CD4-positive, alpha-beta T cell (primary cell): ENCODE results near the gene KRTAP5-2. TPM values are rescaled to one million over a fixed set of nuclear protein-coding genes. Genes with fewer than 3 reads are reported as not detected.

Experiments
- ATAC-seq: fragments of 200-7000 bp; cut with Tn5 transposase; one replicate; pipeline ENCODE4 v1.10.0; 2022; ENCODE audit warnings: mild to moderate bottlenecking; ENCODE audit not compliant: poor library complexity
- CTCF ChIA-PET: fragments of 350-600 bp; sonication (Branson Sonifier 250); formaldehyde crosslinking; loops from one replicate; lab custom pipeline; 2021; ENCODE audit warnings: antibody characterized with exemption, inconsistent platforms; lab: Charles Lee
- POLR2A ChIA-PET: fragments of 350-600 bp; sonication (Branson Sonifier 250); formaldehyde crosslinking; loops from one replicate; lab custom pipeline; 2021; ENCODE audit warnings: antibody characterized with exemption, inconsistent platforms; lab: Charles Lee
- DNase-seq, 14 experiments: peaks; one replicate each; pipeline ENCODE4 v3.0.0-alpha.2; 2013 to 2020; ENCODE audit warnings: mixed read lengths in 2 of 14
- H3K27ac ChIP-seq, 2 donors: one replicate each; pipeline versions ENCODE4 v1.5.1 to v1.7.0; 2013; ENCODE audit warnings: low read length in 2 of 2, low read depth in 1 of 2, mild to moderate bottlenecking in 1 of 2
- H3K27me3 ChIP-seq, 2 experiments: 1 replicate in 1 of 2; 2 replicates in 1 of 2; pipeline versions ENCODE4 v1.6.1 to v1.7.0; 2013; ENCODE audit warnings: low read length in 2 of 2, control low read depth in 1 of 2, mild to moderate bottlenecking in 1 of 2, moderate library complexity in 1 of 2; ENCODE audit not compliant: insufficient read depth in 2 of 2, control insufficient read depth in 1 of 2
- H3K36me3 ChIP-seq: one replicate; pipeline ENCODE4 v1.6.1; 2013; ENCODE audit warnings: low read length, control low read depth; ENCODE audit not compliant: insufficient read depth
- H3K4me1 ChIP-seq: one replicate; pipeline ENCODE4 v1.6.1; 2013; ENCODE audit warnings: low read length, control low read depth; ENCODE audit not compliant: insufficient read depth
- H3K4me3 ChIP-seq: one replicate; pipeline ENCODE4 v1.5.1; 2013; ENCODE audit warnings: mild to moderate bottlenecking, low read length, moderate library complexity
- H3K9me3 ChIP-seq, 2 experiments: 1 replicate in 1 of 2; 2 replicates in 1 of 2; pipeline versions ENCODE4 v1.6.1 to v1.7.0; 2013; ENCODE audit warnings: low read length in 2 of 2, mild to moderate bottlenecking in 2 of 2, control low read depth in 1 of 2, moderate library complexity in 1 of 2; ENCODE audit not compliant: control insufficient read depth in 1 of 2, insufficient read depth in 1 of 2
- H3K27ac Mint-ChIP-seq: one replicate; pipeline ENCODE4 v1.8.0; 2020; ENCODE audit warnings: mixed read lengths
- H3K27me3 Mint-ChIP-seq: one replicate; pipeline ENCODE4 v1.8.0; 2021; ENCODE audit warnings: mixed read lengths
- H3K36me3 Mint-ChIP-seq: one replicate; pipeline ENCODE4 v1.8.0; 2021; ENCODE audit warnings: low read depth, mixed read lengths
- H3K4me1 Mint-ChIP-seq: one replicate; pipeline ENCODE4 v1.8.0; 2021; ENCODE audit warnings: low read depth, mixed read lengths
- H3K4me3 Mint-ChIP-seq: one replicate; pipeline ENCODE4 v1.8.0; 2020; ENCODE audit warnings: mild to moderate bottlenecking, mixed read lengths
- H3K9me3 Mint-ChIP-seq: one replicate; pipeline ENCODE4 v1.8.0; 2020; ENCODE audit warnings: mixed read lengths
- CTCF ChIP-seq: fragments of 200-600 bp; IDR thresholded peaks from one replicate; pipeline ENCODE4 v1.8.0; 2022; ENCODE audit warnings: antibody characterized with exemption, mild to moderate bottlenecking
- intact Hi-C, 2 experiments: fragments of 100-400 bp; cut with DNase I in 1 of 2; cut with micrococcal nuclease in 1 of 2; formaldehyde crosslinking; loops; one replicate each; pipeline versions ENCODE4 v1.15.1 to v1.9.0; 2023 to 2025; cut with DNase I, micrococcal nuclease
- total RNA-seq, 174 experiments: library from RNA in 2 of 174; stranded (reverse) in 2 of 174; gene quantifications; one replicate each; pipeline ENCODE4 v1.2.3 and lab custom pipeline; 2021 to 2026

Gene KRTAP5-2
- total RNA-seq, 2 experiments from 2014 or later = not detected

- CTCF ChIA-PET = interaction anchor here (1.6 kb wide), 1 partner anchor 11 kb away, joined by 4 read pairs; no protein-coding TSS in a partner anchor
- TF ChIP-seq CTCF = no peak
- intact Hi-C loops = no loop called here
- no peaks in the 10 kb centered on the region for H3K9me3 ChIP-seq
- Mint-ChIP-seq H3K4me1 (peaks cover 15% of the 10 kb centered on the region), H3K27ac (peak overlapping the region; percentile 56), H3K27me3 (no peaks in the 10 kb centered on the region), H3K4me3 (peak overlapping the region; percentile 42), H3K9me3 (no peaks in the 10 kb centered on the region), H3K36me3 (no peaks in the 10 kb centered on the region)
- DNase-seq (peak in 2 of 14 experiments; percentile 12 to 29), ATAC-seq (no peak)
- no peak overlapping the region for H3K4me3 ChIP-seq
- H3K27me3 ChIP-seq = no peaks in the 10 kb centered on the region
- peaks cover 28% of the 10 kb centered on the region for H3K4me1 ChIP-seq
- H3K27ac ChIP-seq = no peak overlapping the region
- POLR2A ChIA-PET = no interaction called here
- no peaks in the 10 kb centered on the region for H3K36me3 ChIP-seq
Observed at GRCh38 chr11:1567721-1568100, 30.4 kb downstream of the KRTAP5-2 start.

GRCh38 chr11:1567052-1567720 is 30.9 kb downstream of the KRTAP5-2 start:
- H3K9me3 Mint-ChIP-seq = no peaks in the 10 kb centered on the region
- intact Hi-C loops = no loop called here
- peak in 3 of 14 experiments; percentile 5 to 26 (median 24) for DNase-seq
- peak overlapping the region; percentile 28 for H3K27ac Mint-ChIP-seq
- Histone ChIP-seq H3K27ac (no peak overlapping the region), H3K4me1 (peaks cover 28% of the 10 kb centered on the region), H3K4me3 (no peak overlapping the region), H3K9me3 (no peaks in the 10 kb centered on the region), H3K27me3 (no peaks in the 10 kb centered on the region), H3K36me3 (no peaks in the 10 kb centered on the region)
- H3K4me1 Mint-ChIP-seq = peaks cover 15% of the 10 kb centered on the region
- no peak for ATAC-seq
- no peaks in the 10 kb centered on the region for H3K27me3 Mint-ChIP-seq
- ChIA-PET CTCF (interaction anchor here (1.6 kb wide), 1 partner anchor 11 kb away, joined by 4 read pairs; no protein-coding TSS in a partner anchor), POLR2A (no interaction called here)
- peaks cover 5% of the 10 kb centered on the region for H3K36me3 Mint-ChIP-seq
- no peak for TF ChIP-seq CTCF
- H3K4me3 Mint-ChIP-seq = peak overlapping the region; percentile 62

GRCh38 chr11:1566381-1567051 is 31.6 kb downstream of the KRTAP5-2 start:
- peaks cover 6% of the 10 kb centered on the region for H3K36me3 Mint-ChIP-seq
- no peak overlapping the region for H3K4me3 ChIP-seq
- CTCF ChIA-PET = interaction anchor here (2.8 kb wide), 1 partner anchor 8 kb away, joined by 18 read pairs; no protein-coding TSS in a partner anchor
- POLR2A ChIA-PET = no interaction called here
- peaks cover 28% of the 10 kb centered on the region for H3K4me1 ChIP-seq
- peak overlapping the region; percentile 28 for H3K27ac Mint-ChIP-seq
- peak overlapping the region; percentile 62 for H3K4me3 Mint-ChIP-seq
- no peaks in the 10 kb centered on the region for H3K36me3 ChIP-seq
- TF ChIP-seq CTCF = no peak
- no peak overlapping the region for H3K27ac ChIP-seq
- H3K4me1 Mint-ChIP-seq = peaks cover 15% of the 10 kb centered on the region
- H3K9me3 Mint-ChIP-seq = no peaks in the 10 kb centered on the region
- no peaks in the 10 kb centered on the region for H3K27me3 Mint-ChIP-seq
- H3K9me3 ChIP-seq = no peaks in the 10 kb centered on the region
- H3K27me3 ChIP-seq = no peaks in the 10 kb centered on the region
- intact Hi-C loops = no loop called here
- no peak for ATAC-seq
- DNase-seq = peak in 2 of 14 experiments; percentile 19 to 31
